ENCODE results near the gene C14orf132.

The C14orf132 gene

DNA sequence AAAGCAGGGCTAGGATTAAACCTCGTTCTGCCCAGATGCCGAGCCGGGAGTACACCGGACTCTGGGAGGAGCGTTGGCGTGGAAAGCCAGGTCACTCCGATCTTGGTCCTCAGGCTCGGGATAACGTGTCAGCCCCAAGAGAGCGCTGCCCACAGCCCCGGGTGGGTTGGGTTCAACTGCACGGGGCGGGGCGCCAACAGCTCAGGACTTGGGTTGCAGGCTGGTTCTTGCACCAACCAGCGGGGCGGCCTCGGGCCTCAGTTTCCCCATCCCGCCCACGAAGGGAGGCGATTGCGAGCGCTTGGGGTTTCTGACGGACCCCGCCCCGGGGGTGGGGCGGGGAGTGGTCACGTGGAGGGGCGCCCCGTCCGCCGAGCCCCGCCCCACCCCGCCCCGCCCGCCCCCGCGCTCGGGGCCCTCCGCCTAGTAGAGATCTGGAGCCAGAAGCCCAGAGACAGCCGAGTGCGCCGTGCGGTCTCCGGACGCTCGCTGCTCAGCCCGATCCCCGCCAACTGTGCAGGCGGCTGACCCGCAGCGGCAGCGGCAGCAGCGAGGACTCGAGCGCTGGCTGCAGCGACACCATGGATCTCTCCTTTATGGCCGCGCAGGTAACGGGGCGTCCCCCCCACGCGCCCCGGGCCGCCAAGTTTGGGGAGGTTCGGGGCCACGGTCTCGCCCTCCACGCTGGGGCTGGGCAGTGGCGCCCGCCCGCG is at the start of gene C14orf132:
TSS of gene C14orf132 (plus strand) at position 443 of the 713 bp plus-strand sequence. CDS start at position 582, 139 bp downstream.
- H3K4me3 ChIP-seq (ENCODE audit: low read depth, low read length) = peak within 1 kb of the TSS; percentile 35; the same call in 1 of the 2 replicates
- TF ChIP-seq, protein P1, sequence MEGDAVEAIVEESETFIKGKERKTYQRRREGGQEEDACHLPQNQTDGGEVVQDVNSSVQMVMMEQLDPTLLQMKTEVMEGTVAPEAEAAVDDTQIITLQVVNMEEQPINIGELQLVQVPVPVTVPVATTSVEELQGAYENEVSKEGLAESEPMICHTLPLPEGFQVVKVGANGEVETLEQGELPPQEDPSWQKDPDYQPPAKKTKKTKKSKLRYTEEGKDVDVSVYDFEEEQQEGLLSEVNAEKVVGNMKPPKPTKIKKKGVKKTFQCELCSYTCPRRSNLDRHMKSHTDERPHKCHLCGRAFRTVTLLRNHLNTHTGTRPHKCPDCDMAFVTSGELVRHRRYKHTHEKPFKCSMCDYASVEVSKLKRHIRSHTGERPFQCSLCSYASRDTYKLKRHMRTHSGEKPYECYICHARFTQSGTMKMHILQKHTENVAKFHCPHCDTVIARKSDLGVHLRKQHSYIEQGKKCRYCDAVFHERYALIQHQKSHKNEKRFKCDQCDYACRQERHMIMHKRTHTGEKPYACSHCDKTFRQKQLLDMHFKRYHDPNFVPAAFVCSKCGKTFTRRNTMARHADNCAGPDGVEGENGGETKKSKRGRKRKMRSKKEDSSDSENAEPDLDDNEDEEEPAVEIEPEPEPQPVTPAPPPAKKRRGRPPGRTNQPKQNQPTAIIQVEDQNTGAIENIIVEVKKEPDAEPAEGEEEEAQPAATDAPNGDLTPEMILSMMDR (IDR thresholded peaks at IDR 0.05; ENCODE audit: low read depth, low read length, missing control alignments) = no peak
- DNase-seq (ENCODE audit: low read depth) = no peak

DNA sequence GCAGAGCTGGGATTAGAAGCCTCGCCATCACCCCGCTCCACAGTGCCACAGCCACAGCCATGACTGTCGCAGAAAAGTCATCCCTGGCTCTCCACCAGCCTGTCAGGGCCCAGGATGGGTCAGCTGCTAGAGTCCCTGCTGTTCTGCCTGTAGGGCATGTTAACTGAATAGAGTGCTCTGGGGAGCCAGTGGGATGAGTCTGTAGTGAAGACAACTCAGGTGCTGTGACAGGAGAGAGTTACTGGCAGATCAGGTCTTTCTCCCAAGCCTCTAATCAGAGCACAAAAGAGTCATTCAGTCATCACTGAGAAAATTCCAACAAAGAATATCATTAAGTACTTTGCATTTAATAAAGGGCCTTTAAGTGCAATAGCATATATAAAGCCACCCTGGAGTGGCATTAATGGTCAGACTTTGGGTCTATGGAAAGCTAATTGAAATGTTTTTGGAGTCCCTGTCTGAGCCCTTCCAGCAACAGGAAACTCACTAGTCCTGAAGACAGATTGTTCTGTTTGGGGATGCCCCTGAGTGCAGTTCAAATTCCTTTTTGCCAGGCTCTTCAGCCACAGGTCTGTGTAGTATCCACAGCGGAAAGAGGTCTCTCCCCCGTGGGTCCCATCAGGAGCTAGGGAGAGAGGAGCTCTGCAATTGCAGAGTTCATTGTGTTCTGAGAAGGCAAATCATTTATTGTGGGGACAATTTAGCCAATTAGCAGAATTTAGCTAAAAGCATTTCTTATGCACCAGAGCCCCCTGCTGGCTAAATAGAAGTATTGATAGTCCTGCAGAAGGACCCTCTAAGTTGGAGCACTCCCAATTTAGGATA is 45.2 kb upstream of the C14orf132 start:
- TF ChIP-seq, protein P1 (IDR thresholded peaks at IDR 0.05; ENCODE audit: low read depth, low read length, missing control alignments) = peak; percentile 77
- DNase-seq (ENCODE audit: low read depth) = peak; percentile 3
- H3K4me3 ChIP-seq (ENCODE audit: low read depth, low read length) = no peak overlapping the region

DNA sequence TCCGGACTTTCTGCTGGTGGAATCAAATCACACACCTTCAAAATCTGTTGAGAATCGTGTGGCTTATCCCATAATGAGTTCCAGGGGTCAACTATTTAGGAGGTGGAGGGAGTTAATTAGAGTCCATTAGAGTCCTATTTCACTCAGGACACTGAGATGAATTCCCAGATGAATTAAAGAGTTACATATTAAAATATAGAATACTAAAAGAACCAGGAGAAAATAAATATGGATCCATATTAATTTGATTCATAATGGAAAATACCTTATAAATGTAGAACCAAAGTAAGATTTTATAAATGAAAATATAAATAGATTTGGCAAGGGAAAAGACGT is 44.6 kb upstream of the C14orf132 start:
- TF ChIP-seq, protein P1 (IDR thresholded peaks at IDR 0.05; ENCODE audit: low read depth, low read length, missing control alignments) = no peak
- no peak for DNase-seq (ENCODE audit: low read depth)

DNA sequence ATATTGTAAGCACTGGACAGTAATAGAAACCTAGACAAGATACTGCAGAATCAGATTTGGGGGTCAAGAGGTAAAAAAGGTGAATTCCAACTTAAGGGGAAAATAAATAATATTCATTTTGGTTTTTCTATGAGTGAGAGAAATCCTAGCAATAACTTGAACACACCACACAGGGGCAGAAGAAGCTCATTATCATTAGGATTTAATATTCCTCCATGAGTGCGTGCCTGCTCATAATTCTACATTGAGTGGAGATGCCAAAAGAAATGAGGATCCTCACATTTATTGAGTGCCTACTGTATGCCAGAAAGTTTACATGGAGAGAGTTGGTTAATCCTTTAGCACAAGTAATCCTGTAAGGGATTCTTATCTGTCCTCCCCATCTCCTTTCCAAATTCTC is 40.5 kb upstream of the C14orf132 start:
- no peak for DNase-seq (ENCODE audit: low read depth)
- TF ChIP-seq, protein P1 (IDR thresholded peaks at IDR 0.05; ENCODE audit: low read depth, low read length, missing control alignments) = no peak
- no peak overlapping the region for H3K4me3 ChIP-seq (ENCODE audit: low read depth, low read length)

More for the DNA sequence above, 44.6 kb upstream of the C14orf132 start:
- H3K4me3 ChIP-seq (ENCODE audit: low read depth, low read length) = no peak overlapping the region

DNA sequence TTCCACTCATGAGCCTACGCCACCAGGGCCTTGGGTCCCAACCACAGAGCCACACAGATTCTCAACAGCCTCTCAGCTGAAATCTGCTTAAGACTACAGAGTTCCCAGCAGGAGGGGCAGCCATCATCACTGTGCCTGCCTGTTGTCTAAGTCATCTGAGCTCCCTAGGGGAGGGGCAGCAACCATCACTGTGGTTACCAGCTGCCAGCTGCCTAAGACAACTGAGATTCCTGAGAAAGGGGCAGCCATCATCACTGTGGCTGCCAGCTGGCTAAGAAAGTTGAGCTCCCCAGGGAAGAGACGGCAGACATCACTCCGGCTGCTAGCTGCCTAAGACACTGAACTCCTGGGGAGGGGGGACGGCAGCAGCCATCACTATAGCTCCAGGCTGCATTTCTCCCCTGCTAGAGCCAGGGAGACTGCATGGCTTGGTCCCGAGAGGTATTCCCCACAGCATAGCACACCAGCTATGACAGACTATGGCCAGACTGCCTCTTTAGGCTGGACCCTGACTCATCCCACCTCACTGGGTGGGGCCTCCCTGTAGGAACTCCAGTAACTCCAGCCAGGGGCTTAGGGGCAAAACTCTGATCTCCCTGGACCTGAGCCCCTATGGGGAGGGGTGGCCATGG is 37.2 kb upstream of the C14orf132 start:
- TF ChIP-seq, protein P1 (IDR thresholded peaks at IDR 0.05; ENCODE audit: low read depth, low read length, missing control alignments) = no peak
- H3K4me3 ChIP-seq (ENCODE audit: low read depth, low read length) = no peak overlapping the region
- no peak for DNase-seq (ENCODE audit: low read depth)

DNA sequence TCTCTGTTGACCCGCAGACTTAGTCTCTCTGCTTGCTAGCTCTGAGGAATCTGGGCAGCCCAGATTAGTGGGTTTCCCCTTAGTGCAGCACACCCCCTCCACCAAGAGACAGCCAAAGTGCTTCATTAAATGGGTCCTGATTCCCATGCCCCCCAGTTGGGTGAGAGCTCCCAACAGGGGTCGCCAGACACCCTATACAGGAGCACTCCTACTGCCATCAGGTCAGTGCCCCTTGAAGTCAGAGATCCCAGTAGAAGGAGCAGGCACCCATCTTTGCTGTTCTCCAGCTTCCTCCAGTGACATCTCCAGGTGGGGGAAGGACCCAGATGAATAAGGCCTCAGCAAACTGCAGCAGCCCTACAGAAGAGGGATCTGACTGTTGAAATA is 36.7 kb upstream of the C14orf132 start:
- no peak overlapping the region for H3K4me3 ChIP-seq (ENCODE audit: low read depth, low read length)
- TF ChIP-seq, protein P1 (IDR thresholded peaks at IDR 0.05; ENCODE audit: low read depth, low read length, missing control alignments) = no peak
- DNase-seq (ENCODE audit: low read depth) = no peak
